ENCODE results near the gene DOHH.

DNA sequence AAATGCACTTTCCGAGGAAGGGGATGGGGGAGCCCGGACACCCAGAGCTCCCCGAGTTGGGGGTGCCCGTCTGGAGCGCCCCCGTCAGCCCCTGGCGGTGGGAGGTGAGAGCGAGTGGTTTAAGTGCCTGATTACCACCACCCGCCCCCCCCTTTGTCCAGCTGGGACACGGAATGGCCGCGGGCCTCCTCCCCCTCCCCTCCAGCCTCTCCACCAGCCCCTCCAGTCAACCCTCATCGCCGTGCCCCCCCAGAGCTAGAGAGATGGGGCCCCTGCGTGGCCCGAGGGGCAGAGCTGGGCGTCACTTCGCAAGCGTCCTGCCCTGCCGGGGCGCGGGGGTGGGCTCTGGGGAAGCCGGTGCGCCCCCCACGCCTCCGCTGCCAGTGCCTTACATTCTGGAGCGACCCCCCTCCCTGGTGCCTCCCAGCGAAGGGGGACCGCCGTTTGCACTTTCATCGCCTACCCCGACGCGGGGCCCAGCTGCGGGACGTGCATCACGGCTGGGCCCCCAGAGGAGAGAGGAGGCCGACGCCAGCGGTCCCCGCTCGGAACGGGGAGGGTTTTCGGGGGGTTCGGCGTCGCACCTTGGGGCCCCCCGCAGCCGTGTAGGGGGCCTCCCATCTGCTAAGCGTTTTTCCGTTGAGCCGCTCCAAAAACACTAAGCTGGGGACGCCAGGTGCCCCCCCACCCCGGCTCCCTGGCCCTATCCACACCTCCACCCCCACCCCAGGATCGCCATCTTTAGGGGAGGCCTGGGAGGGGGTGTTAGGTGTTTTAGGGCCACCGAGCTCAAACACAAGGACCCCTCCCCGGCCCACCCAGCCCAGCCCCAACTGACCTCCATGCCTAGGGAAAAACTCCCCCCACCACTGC is 36.5 kb downstream of the DOHH start:
- TF ChIP-seq CTCF (IDR thresholded peaks at IDR 0.05) (no peak), POLR2A (IDR thresholded peaks at IDR 0.05) (no peak), POLR2AphosphoS5 (IDR thresholded peaks at IDR 0.05) (no peak)

Measured in prostate gland (tissue), 2 donors.